ENCODE data around the gene FBXL14. TPM values are rescaled to one million over a fixed set of nuclear protein-coding genes. Genes with fewer than 3 reads are reported as not detected.

FBXL14 gene
- total and polyA plus RNA-seq, 2 of the 13 experiments (the other 11 are each of a cell fraction or from before 2014, with no cell fraction given) = 7.0 to 7.4 TPM

- TF ChIP-seq ZBTB39 (CRISPR knock-in tag; IDR thresholded peaks at IDR 0.05) (no peak), GMEB2 (CRISPR knock-in tag; IDR thresholded peaks at IDR 0.05; ENCODE audit: low read depth) (no peak), MEIS1 (CRISPR knock-in tag; IDR thresholded peaks at IDR 0.05; ENCODE audit: borderline replicate concordance) (no peak), PCBP2 (optimal IDR thresholded peaks at IDR 0.05; ENCODE audit: low read depth, low read length, poor library complexity, severe bottlenecking) (no peak), PAX8 (CRISPR knock-in tag; IDR thresholded peaks at IDR 0.05; ENCODE audit: borderline replicate concordance) (no peak), PRMT3 (CRISPR knock-in tag; IDR thresholded peaks at IDR 0.05; ENCODE audit: borderline replicate concordance, low read depth) (no peak), HOXA9 (CRISPR knock-in tag; IDR thresholded peaks at IDR 0.05; ENCODE audit: borderline replicate concordance) (no peak), IKZF1 (IDR thresholded peaks at IDR 0.05) (no peak)
Observed at GRCh38 chr12:1608713-1609119, 14.3 kb upstream of the FBXL14 start (continued).

- no peak for ATAC-seq
- no peak for DNase-seq (ENCODE audit: low spot score)
- Histone ChIP-seq H3K9ac (ENCODE audit: insufficient read depth, low read depth, low read length) (no peak overlapping the region), H3K4me1 (ENCODE audit: insufficient read depth, low read length) (peaks cover 73% of the 10 kb centered on the region), H3K27me3 (ENCODE audit: control insufficient read depth in 1 of 2, insufficient read depth in 2 of 2, low read length in 2 of 2) (peaks cover 2 to 9% of the 10 kb centered on the region in 2 experiments; a peak in 2 of 5 replicates), H3K36me3 (replicated peaks in 1 of 2; ENCODE audit: control insufficient read depth in 1 of 2, insufficient read depth in 2 of 2, low read length in 2 of 2) (no peaks in the 10 kb centered on the region), H3K79me2 (ENCODE audit: insufficient read depth, low read length) (no peaks in the 10 kb centered on the region), H3K4me3 (replicated peaks in 1 of 3; ENCODE audit: insufficient read depth in 1 of 3, low read depth in 2 of 3, low read length in 3 of 3) (no peak overlapping the region), H4K20me1 (ENCODE audit: insufficient read depth, low read length) (no peaks in the 10 kb centered on the region), H3K9me3 (ENCODE audit: low read length) (no peaks in the 10 kb centered on the region), H3K27ac (ENCODE audit: extremely low read length, insufficient read depth, low read length) (no peak overlapping the region), H2AFZ (ENCODE audit: low read length) (no peak overlapping the region), H3K4me2 (ENCODE audit: low read depth, low read length) (no peak overlapping the region)
- ChIA-PET POLR2A (no interaction called here), CTCF (ENCODE audit: low intra/inter-chr PET ratio, low total read pairs) (no interaction called here)
- in situ Hi-C loops (cut with HindIII; ENCODE audit: extremely low pct_ligation_motif_present, low pct_unique_long_range_greater_than_20kb) = no loop called here
- 42% methylated on average over 3 of the region's 3 CpGs for WGBS (ENCODE audit: low lambda C conversion rate)
- FAIRE-seq = no peak
- no TSS peak for BruUV-seq (replicated peaks)
- intact Hi-C loops (cut with micrococcal nuclease; ENCODE audit: unreplicated experiment) = loop anchor here (10.0 kb wide), 1 partner anchor 1033 kb away; no protein-coding TSS in a partner anchor
- TF ChIP-seq MBD4 (IDR thresholded peaks at IDR 0.05; ENCODE audit: borderline replicate concordance, low read length) (no peak), PRMT3 (CRISPR knock-in tag; IDR thresholded peaks at IDR 0.05; ENCODE audit: borderline replicate concordance, low read depth) (no peak), THAP8 (CRISPR knock-in tag; IDR thresholded peaks at IDR 0.05; ENCODE audit: borderline replicate concordance) (no peak), WIZ (CRISPR knock-in tag; IDR thresholded peaks at IDR 0.05) (no peak), ZNF354B (CRISPR knock-in tag; IDR thresholded peaks at IDR 0.05) (no peak), ZZZ3 (CRISPR knock-in tag; IDR thresholded peaks at IDR 0.05; ENCODE audit: borderline replicate concordance) (no peak), STAT6 (CRISPR knock-in tag; IDR thresholded peaks at IDR 0.05; ENCODE audit: borderline replicate concordance) (no peak)
Observed at GRCh38 chr12:1607940-1608712, 13.7 kb upstream of the FBXL14 start.

Data from HepG2 (cell line).